Subcutaneous adipose tissue (tissue), 4 donors: ENCODE data around the gene CFAP221. TPM values are rescaled to one million over a fixed set of nuclear protein-coding genes. Genes with fewer than 3 reads are reported as not detected.

Experiments
- CTCF ChIP-seq: fragments of 450-650 bp; IDR thresholded peaks from one replicate; pipeline ENCODE4 v1.5.1; 2016; ENCODE audit warnings: low read depth, mild to moderate bottlenecking, control low read depth, antibody characterized with exemption, moderate library complexity
- total RNA-seq, 4 donors: library from RNA; depleted of rRNA; stranded (reverse); fragments of >200 nt; gene quantifications; one replicate each; pipeline ENCODE4 v1.1.0, GENCODE V29; 2016

CFAP221 gene
- 1 to 10 TPM in 3 of 4 donors, not detected in 1; 1.3 to 1.4 (median 1.3) TPM for total RNA-seq

DNA sequence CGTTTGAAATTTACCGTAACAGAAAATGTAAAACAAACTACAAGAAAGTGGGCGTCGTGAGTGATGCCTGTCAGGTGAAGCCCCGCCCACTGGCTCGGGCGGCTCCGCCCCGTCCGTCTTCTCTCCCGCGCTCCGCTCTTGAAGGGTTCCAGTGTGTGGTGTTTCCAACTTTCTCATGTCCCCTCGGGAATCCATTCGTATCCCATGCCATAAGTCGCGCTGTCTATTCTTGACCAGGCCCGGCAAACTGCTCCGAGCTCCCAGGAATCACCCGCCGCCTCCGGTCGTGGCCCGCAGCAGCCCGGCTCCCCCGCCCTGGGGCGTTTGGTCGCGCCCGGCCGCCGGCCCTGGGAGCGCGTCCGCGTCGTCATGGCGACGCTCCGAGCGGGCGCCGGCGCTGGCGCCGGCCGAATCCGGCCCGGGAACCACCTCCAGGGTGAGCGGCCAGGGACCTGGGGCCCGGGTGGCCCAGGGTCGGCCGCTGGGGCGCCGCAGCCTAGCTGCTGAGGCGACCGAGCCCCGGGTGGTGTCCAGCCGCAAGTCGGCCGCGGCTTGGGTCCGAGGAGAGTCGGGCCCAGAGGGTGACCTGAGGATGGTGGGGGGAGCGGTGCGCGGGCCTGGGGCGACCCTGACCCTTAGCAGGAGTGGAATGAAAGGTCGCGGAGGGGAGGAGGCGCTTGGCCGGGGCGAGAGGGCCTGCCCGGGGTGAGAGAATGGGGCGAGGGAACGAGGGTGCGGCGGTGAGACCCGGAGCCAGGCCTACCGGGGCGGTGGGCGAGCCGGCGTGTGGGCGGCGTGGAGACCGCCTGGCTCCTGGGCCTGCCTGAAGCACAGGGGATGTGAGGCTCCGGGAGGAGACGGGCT lies at the start of gene CFAP221:
Gene CFAP221 (plus strand): TSS at position 375 of the 864 bp plus-strand sequence. CDS start 1,683 bp downstream, outside the sequence.
- no peak for TF ChIP-seq CTCF

GRCh38 chr2:119495948-119496347 lies 48.3 kb upstream of the CFAP221 start:
- TF ChIP-seq CTCF, result no peak

GRCh38 chr2:119496682-119497081 lies 47.6 kb upstream of the CFAP221 start:
- TF ChIP-seq CTCF, result no peak

DNA sequence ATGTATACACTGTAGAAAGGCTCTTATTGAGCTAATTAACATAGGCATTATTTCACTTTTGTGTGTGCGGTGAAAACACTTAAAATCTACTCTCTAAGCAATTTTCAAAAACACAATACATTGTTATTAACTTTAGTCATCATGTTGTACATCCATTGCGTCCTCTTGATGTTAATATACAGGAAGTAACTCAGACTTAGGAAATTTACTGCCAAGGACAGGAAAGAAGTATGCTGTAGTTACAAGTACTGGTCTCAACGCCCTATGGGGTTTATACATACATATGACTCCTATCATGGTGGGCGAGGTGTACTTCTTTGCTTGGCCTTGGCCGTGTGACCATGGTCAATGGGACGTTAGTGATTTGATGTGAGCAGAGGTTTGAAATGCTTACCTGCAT lies 35.5 kb upstream of the CFAP221 start:
- no peak for TF ChIP-seq CTCF

- no peak for TF ChIP-seq CTCF
Measured at GRCh38 chr2:119511989-119512388, 32.3 kb upstream of the CFAP221 start.

GRCh38 chr2:119512946-119513345 lies 31.3 kb upstream of the CFAP221 start:
- no peak for TF ChIP-seq CTCF

DNA sequence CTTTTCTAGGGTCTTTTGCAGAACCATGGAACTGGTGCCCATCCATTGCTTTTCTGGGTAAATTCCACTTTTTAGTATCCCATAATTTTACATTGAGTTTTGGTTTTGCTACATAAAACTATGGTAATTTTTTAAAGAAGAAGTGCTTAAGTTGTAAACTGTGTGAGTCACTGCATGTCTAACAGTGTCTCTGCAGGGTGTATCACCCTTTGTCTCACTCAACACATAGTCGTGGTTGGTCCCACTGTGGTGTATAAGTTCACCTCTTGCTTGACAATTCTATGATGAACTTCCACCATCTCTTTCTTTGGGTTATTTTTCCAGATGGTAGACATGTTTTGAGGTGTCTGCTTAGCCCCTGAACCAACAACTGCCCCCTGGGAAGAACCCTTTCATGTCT lies 30.4 kb upstream of the CFAP221 start:
- no peak for TF ChIP-seq CTCF
